PC-3 (cell line): Measurements from ENCODE around the gene CHRNA9. TPM values are rescaled to one million over a fixed set of nuclear protein-coding genes. Genes with fewer than 3 reads are reported as not detected.

Experiments used
- ATAC-seq: fragments of 200-7000 bp; cut with Tn5 transposase; 2 replicates; pipeline ENCODE4 v1.9.1; 2020; ENCODE audit warnings: mild to moderate bottlenecking, moderate library complexity
- BruUV-seq: library from RNA; stranded (reverse); fragments of 400-500 nt; replicated peaks from 2 replicates; lab custom pipeline; 2021; lab: Mats Ljungman, UMichigan
- CTCF ChIA-PET: fragments of 300-600 bp; sonication (Branson Sonifier 250); formaldehyde crosslinking; loops from one replicate; lab custom pipeline; 2022; ENCODE audit warnings: antibody characterized with exemption; lab: Charles Lee
- POLR2A ChIA-PET: fragments of 300-600 bp; sonication (Branson Sonifier 250); formaldehyde crosslinking; loops from one replicate; lab custom pipeline; 2022; ENCODE audit warnings: antibody characterized with exemption; ENCODE audit not compliant: unreplicated experiment; lab: Charles Lee
- DNase-seq: peaks from one replicate; pipeline ENCODE4 v3.0.0-alpha.2; 2015
- H2AFZ ChIP-seq: fragments of 300-600 bp; sonication (generic); 2 replicates; pipeline ENCODE4 v1.6.0; 2016; ENCODE audit warnings: antibody characterized with exemption, low read length
- H3F3A ChIP-seq: fragments of 300-600 bp; sonication (generic); one replicate; pipeline ENCODE4 v1.6.0; 2017; ENCODE audit warnings: antibody characterized with exemption, low read length, control low read depth, mild to moderate bottlenecking; ENCODE audit not compliant: unreplicated experiment
- H3K27ac ChIP-seq: fragments of 300-600 bp; sonication (generic); 2 replicates; pipeline ENCODE4 v1.5.1; 2016; ENCODE audit warnings: mild to moderate bottlenecking, low read length
- H3K27me3 ChIP-seq: fragments of 300-600 bp; sonication (generic); 2 replicates; pipeline ENCODE4 v1.6.1; 2016; ENCODE audit warnings: low read length, mixed read lengths
- H3K36me3 ChIP-seq: fragments of 300-600 bp; sonication (generic); 2 replicates; pipeline ENCODE4 v1.6.1; 2016; ENCODE audit warnings: low read depth, mixed run types, low read length, mixed read lengths
- H3K4me1 ChIP-seq: fragments of 300-600 bp; sonication (generic); 2 replicates; pipeline ENCODE4 v1.5.1; 2016; ENCODE audit warnings: low read length; ENCODE audit not compliant: insufficient read depth
- H3K4me2 ChIP-seq: fragments of 300-600 bp; sonication (generic); 2 replicates; pipeline ENCODE4 v1.6.0; 2016; ENCODE audit warnings: low read length
- H3K4me3 ChIP-seq: fragments of 300-600 bp; sonication (generic); 2 replicates; pipeline ENCODE4 v1.5.1; 2016; ENCODE audit warnings: mild to moderate bottlenecking, low read length, mixed read lengths
- H3K79me2 ChIP-seq: fragments of 300-600 bp; sonication (generic); 2 replicates; pipeline ENCODE4 v1.6.1; 2017; ENCODE audit warnings: low read length, mixed read lengths
- H3K9ac ChIP-seq: fragments of 300-600 bp; sonication (generic); 2 replicates; pipeline ENCODE4 v1.6.0; 2016; ENCODE audit warnings: mild to moderate bottlenecking, low read length
- H3K9me2 ChIP-seq: fragments of 300-600 bp; sonication (generic); replicated peaks from 2 replicates; pipeline ENCODE4 v1.6.1; 2016; ENCODE audit warnings: mixed run types, low read length, mixed read lengths
- H3K9me3 ChIP-seq: fragments of 300-600 bp; sonication (generic); 2 replicates; pipeline ENCODE4 v1.6.1; 2016; ENCODE audit warnings: low read length, mixed read lengths
- H4K20me1 ChIP-seq: fragments of 300-600 bp; sonication (generic); 2 replicates; pipeline ENCODE4 v1.6.1; 2016; ENCODE audit warnings: low read length, mixed read lengths
- EZH2 ChIP-seq: fragments of 300-600 bp; sonication (generic); IDR thresholded peaks from one replicate; pipeline ENCODE4 v1.6.1; 2017; ENCODE audit warnings: antibody characterized with exemption, mild to moderate bottlenecking, low read length; ENCODE audit not compliant: unreplicated experiment
- EZH2phosphoT487 ChIP-seq: fragments of 300-600 bp; sonication (generic); IDR thresholded peaks from 2 replicates; pipeline ENCODE4 v1.6.1; 2018; ENCODE audit warnings: mild to moderate bottlenecking, antibody characterized with exemption, low read length, borderline replicate concordance
- intact Hi-C: fragments of 100-400 bp; cut with micrococcal nuclease; formaldehyde crosslinking; loops from 2 replicates; pipeline ENCODE4 v1.9.0; 2023
- total RNA-seq: library from RNA; depleted of rRNA; stranded (reverse); fragments of >200 nt; gene quantifications from 2 replicates; pipeline ENCODE4 v1.2.3, GENCODE V29; 2014
- TF ChIP-seq, protein P1 (sequence below): fragments of 300-600 bp; sonication (generic); conservative IDR thresholded peaks from 2 replicates; pipeline ENCODE4 v1.5.1; 2017; ENCODE audit warnings: antibody characterized with exemption, low read depth, mild to moderate bottlenecking, low read length

The CHRNA9 gene
- total RNA-seq, 1 experiment from 2014 or later: not detected

- ChIA-PET CTCF (no interaction called here), POLR2A (no interaction called here)
- no peaks in the 10 kb centered on the region for H3K27me3 ChIP-seq
- H2AFZ ChIP-seq: no peak overlapping the region
- no TSS peak for BruUV-seq
- H3K9me3 ChIP-seq: no peaks in the 10 kb centered on the region
- no peaks in the 10 kb centered on the region for H3K36me3 ChIP-seq
- intact Hi-C loops: no loop called here
- DNase-seq (peak; percentile 6), ATAC-seq (no peak)
- H3F3A ChIP-seq: no peaks in the 10 kb centered on the region
- H3K4me2 ChIP-seq: no peak overlapping the region
- no peaks in the 10 kb centered on the region for H4K20me1 ChIP-seq
- no peak overlapping the region for H3K4me3 ChIP-seq
- no peaks in the 10 kb centered on the region for H3K79me2 ChIP-seq
- H3K9ac ChIP-seq: no peak overlapping the region
- H3K9me2 ChIP-seq: no peaks in the 10 kb centered on the region
- 0 out of 2 replicates have a peak, but pooled peaks cover 5% of the 10 kb centered on the region for H3K4me1 ChIP-seq
- H3K27ac ChIP-seq: no peak overlapping the region
- TF ChIP-seq, protein P1, sequence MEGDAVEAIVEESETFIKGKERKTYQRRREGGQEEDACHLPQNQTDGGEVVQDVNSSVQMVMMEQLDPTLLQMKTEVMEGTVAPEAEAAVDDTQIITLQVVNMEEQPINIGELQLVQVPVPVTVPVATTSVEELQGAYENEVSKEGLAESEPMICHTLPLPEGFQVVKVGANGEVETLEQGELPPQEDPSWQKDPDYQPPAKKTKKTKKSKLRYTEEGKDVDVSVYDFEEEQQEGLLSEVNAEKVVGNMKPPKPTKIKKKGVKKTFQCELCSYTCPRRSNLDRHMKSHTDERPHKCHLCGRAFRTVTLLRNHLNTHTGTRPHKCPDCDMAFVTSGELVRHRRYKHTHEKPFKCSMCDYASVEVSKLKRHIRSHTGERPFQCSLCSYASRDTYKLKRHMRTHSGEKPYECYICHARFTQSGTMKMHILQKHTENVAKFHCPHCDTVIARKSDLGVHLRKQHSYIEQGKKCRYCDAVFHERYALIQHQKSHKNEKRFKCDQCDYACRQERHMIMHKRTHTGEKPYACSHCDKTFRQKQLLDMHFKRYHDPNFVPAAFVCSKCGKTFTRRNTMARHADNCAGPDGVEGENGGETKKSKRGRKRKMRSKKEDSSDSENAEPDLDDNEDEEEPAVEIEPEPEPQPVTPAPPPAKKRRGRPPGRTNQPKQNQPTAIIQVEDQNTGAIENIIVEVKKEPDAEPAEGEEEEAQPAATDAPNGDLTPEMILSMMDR: no peak
- no peak for TF ChIP-seq EZH2phosphoT487
- no peak for TF ChIP-seq EZH2
Measured at GRCh38 chr4:40340030-40340429, 4.9 kb downstream of the CHRNA9 start.

- DNase-seq: no peak
- POLR2A ChIA-PET: no interaction called here
- H3K36me3 ChIP-seq: no peaks in the 10 kb centered on the region
- BruUV-seq: no TSS peak
- no peaks in the 10 kb centered on the region for H3K27me3 ChIP-seq
- H4K20me1 ChIP-seq: no peaks in the 10 kb centered on the region
- TF ChIP-seq EZH2 (no peak), EZH2phosphoT487 (no peak)
- TF ChIP-seq, protein P1: no peak
- CTCF ChIA-PET: no interaction called here
- no peak overlapping the region for H3K9ac ChIP-seq
- 0 out of 2 replicates have a peak, but pooled peaks cover 8% of the 10 kb centered on the region for H3K4me1 ChIP-seq
- no peak for ATAC-seq
- no peaks in the 10 kb centered on the region for H3K9me3 ChIP-seq
- no peaks in the 10 kb centered on the region for H3K9me2 ChIP-seq
- no peaks in the 10 kb centered on the region for H3K79me2 ChIP-seq
- H3K4me3 ChIP-seq: no peak overlapping the region
- no peak overlapping the region for H3K4me2 ChIP-seq
- no peak overlapping the region for H3K27ac ChIP-seq
- intact Hi-C loops: no loop called here
- no peaks in the 10 kb centered on the region for H3F3A ChIP-seq
- no peak overlapping the region for H2AFZ ChIP-seq
Measured at GRCh38 chr4:40347472-40347871, 12.3 kb downstream of the CHRNA9 start.

DNA sequence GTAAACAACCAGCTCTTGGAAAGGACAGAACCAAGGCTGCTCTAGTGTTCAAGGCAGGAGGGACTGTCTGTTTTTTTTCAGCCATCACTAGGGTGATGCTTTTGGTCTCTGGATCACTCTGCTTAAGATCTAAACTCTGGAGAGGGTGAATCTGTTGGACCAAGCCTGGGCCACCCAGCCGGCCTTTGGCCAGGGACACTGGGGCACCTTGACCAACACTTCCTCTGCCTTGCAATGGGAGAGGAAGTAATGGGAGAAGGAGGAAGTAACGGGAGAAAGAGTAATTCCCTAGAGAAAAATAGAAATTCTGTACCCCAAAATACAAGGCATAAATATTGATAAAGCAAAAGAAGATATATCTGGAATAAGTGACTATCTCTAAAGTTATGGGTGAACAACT, 12.9 kb downstream of the CHRNA9 start:
- no peak overlapping the region for H2AFZ ChIP-seq
- no peaks in the 10 kb centered on the region for H3K79me2 ChIP-seq
- no peaks in the 10 kb centered on the region for H3K9me2 ChIP-seq
- no peak overlapping the region for H3K27ac ChIP-seq
- no peak overlapping the region for H3K4me3 ChIP-seq
- DNase-seq: no peak
- TF ChIP-seq EZH2 (no peak), EZH2phosphoT487 (no peak)
- TF ChIP-seq, protein P1: no peak
- 0 out of 2 replicates have a peak, but pooled peaks cover 8% of the 10 kb centered on the region for H3K4me1 ChIP-seq
- H3K4me2 ChIP-seq: no peak overlapping the region
- H3K27me3 ChIP-seq: no peaks in the 10 kb centered on the region
- no TSS peak for BruUV-seq
- POLR2A ChIA-PET: no interaction called here
- no peak for ATAC-seq
- intact Hi-C loops: no loop called here
- no peaks in the 10 kb centered on the region for H4K20me1 ChIP-seq
- no peaks in the 10 kb centered on the region for H3K9me3 ChIP-seq
- H3K36me3 ChIP-seq: no peaks in the 10 kb centered on the region
- CTCF ChIA-PET: no interaction called here
- H3F3A ChIP-seq: no peaks in the 10 kb centered on the region
- H3K9ac ChIP-seq: no peak overlapping the region
